ENCODE data around the gene SCRN1. TPM values are rescaled to one million over a fixed set of nuclear protein-coding genes. Genes with fewer than 3 reads are reported as not detected.

The SCRN1 gene
- polyA plus RNA-seq (2012; ENCODE audit: low read depth, missing spikeins), result 38.2 TPM

GRCh38 chr7:29989257-29989995 lies at the start of gene SCRN1:
SCRN1 (minus strand) TSS chr7:29989801; CDS start chr7:29969067, 20,734 bp downstream.
- TF ChIP-seq POLR2AphosphoS5 (IDR thresholded peaks at IDR 0.05; ENCODE audit: low read depth, low read length) (no peak), TAF1 (IDR thresholded peaks at IDR 0.05; ENCODE audit: low read depth, low read length) (peak; percentile 24; the same call in 1 of the 2 replicates)
- peak; percentile 48 for FAIRE-seq
- peak; percentile 72 for DNase-seq (ENCODE audit: insufficient read length, low spot score)

- DNase-seq (ENCODE audit: insufficient read length, low spot score) (no peak), FAIRE-seq (no peak)
- TF ChIP-seq SPI1 (IDR thresholded peaks at IDR 0.05; ENCODE audit: low read depth, low read length) (no peak), POLR2AphosphoS5 (IDR thresholded peaks at IDR 0.05; ENCODE audit: low read depth, low read length) (no peak), POLR2A (IDR thresholded peaks at IDR 0.05; ENCODE audit: low read depth, low read length) (no peak), TAF1 (IDR thresholded peaks at IDR 0.05; ENCODE audit: low read depth, low read length) (no peak), POU2F2 (IDR thresholded peaks at IDR 0.05; ENCODE audit: low read depth, low read length) (no peak), PAX5 (IDR thresholded peaks at IDR 0.05; ENCODE audit: insufficient read depth, low read length, severe bottlenecking) (no peak)
These were observed 48.8 kb upstream of the SCRN1 start for GRCh38 chr7:30038196-30038980.

- TF ChIP-seq PAX5 (IDR thresholded peaks at IDR 0.05; ENCODE audit: insufficient read depth, low read length, severe bottlenecking), result no peak
- TF ChIP-seq POLR2A (IDR thresholded peaks at IDR 0.05; ENCODE audit: low read depth, low read length), result no peak
- no peak for TF ChIP-seq POU2F2 (IDR thresholded peaks at IDR 0.05; ENCODE audit: low read depth, low read length)
- no peak for TF ChIP-seq TAF1 (IDR thresholded peaks at IDR 0.05; ENCODE audit: low read depth, low read length)
- no peak for TF ChIP-seq POLR2AphosphoS5 (IDR thresholded peaks at IDR 0.05; ENCODE audit: low read depth, low read length)
- no peak for TF ChIP-seq SPI1 (IDR thresholded peaks at IDR 0.05; ENCODE audit: low read depth, low read length)
- no peak for DNase-seq (ENCODE audit: insufficient read length, low spot score)
- FAIRE-seq, result no peak
These were observed 46.6 kb upstream of the SCRN1 start for GRCh38 chr7:30036220-30036619.

- DNase-seq (ENCODE audit: insufficient read length, low spot score), result no peak
- TF ChIP-seq TAF1 (IDR thresholded peaks at IDR 0.05; ENCODE audit: low read depth, low read length), result no peak
- TF ChIP-seq POLR2A (IDR thresholded peaks at IDR 0.05; ENCODE audit: low read depth, low read length), result no peak
- TF ChIP-seq SPI1 (IDR thresholded peaks at IDR 0.05; ENCODE audit: low read depth, low read length), result no peak
- TF ChIP-seq PAX5 (IDR thresholded peaks at IDR 0.05; ENCODE audit: insufficient read depth, low read length, severe bottlenecking), result no peak
- no peak for TF ChIP-seq POU2F2 (IDR thresholded peaks at IDR 0.05; ENCODE audit: low read depth, low read length)
- TF ChIP-seq POLR2AphosphoS5 (IDR thresholded peaks at IDR 0.05; ENCODE audit: low read depth, low read length), result no peak
- no peak for FAIRE-seq
These were observed 44.9 kb upstream of the SCRN1 start for GRCh38 chr7:30034501-30034900.

- no peak for TF ChIP-seq PAX5 (IDR thresholded peaks at IDR 0.05; ENCODE audit: insufficient read depth, low read length, severe bottlenecking)
- TF ChIP-seq SPI1 (IDR thresholded peaks at IDR 0.05; ENCODE audit: low read depth, low read length), result 0 out of 2 replicates have a peak, but pooled peaks have one; percentile 10
- no peak for TF ChIP-seq TAF1 (IDR thresholded peaks at IDR 0.05; ENCODE audit: low read depth, low read length)
- no peak for FAIRE-seq
- no peak for DNase-seq (ENCODE audit: insufficient read length, low spot score)
These were observed 42.9 kb upstream of the SCRN1 start for GRCh38 chr7:30032310-30033125.

GRCh38 chr7:30029696-30030095 lies 40.1 kb upstream of the SCRN1 start:
- no peak for TF ChIP-seq TAF1 (IDR thresholded peaks at IDR 0.05; ENCODE audit: low read depth, low read length)
- no peak for TF ChIP-seq PAX5 (IDR thresholded peaks at IDR 0.05; ENCODE audit: insufficient read depth, low read length, severe bottlenecking)
- TF ChIP-seq SPI1 (IDR thresholded peaks at IDR 0.05; ENCODE audit: low read depth, low read length), result no peak
- no peak for TF ChIP-seq POLR2A (IDR thresholded peaks at IDR 0.05; ENCODE audit: low read depth, low read length)
- TF ChIP-seq POU2F2 (IDR thresholded peaks at IDR 0.05; ENCODE audit: low read depth, low read length), result no peak
- TF ChIP-seq POLR2AphosphoS5 (IDR thresholded peaks at IDR 0.05; ENCODE audit: low read depth, low read length), result no peak
- DNase-seq (ENCODE audit: insufficient read length, low spot score) (no peak), FAIRE-seq (no peak)

GRCh38 chr7:30028749-30029635 lies 39.4 kb upstream of the SCRN1 start:
- FAIRE-seq, result peak; percentile 48
- DNase-seq (ENCODE audit: insufficient read length, low spot score), result no peak
- no peak for TF ChIP-seq PAX5 (IDR thresholded peaks at IDR 0.05; ENCODE audit: insufficient read depth, low read length, severe bottlenecking)
- TF ChIP-seq TAF1 (IDR thresholded peaks at IDR 0.05; ENCODE audit: low read depth, low read length), result no peak
- no peak for TF ChIP-seq SPI1 (IDR thresholded peaks at IDR 0.05; ENCODE audit: low read depth, low read length)
- no peak for TF ChIP-seq POLR2AphosphoS5 (IDR thresholded peaks at IDR 0.05; ENCODE audit: low read depth, low read length)
- no peak for TF ChIP-seq POLR2A (IDR thresholded peaks at IDR 0.05; ENCODE audit: low read depth, low read length)
- TF ChIP-seq POU2F2 (IDR thresholded peaks at IDR 0.05; ENCODE audit: low read depth, low read length), result no peak

- TF ChIP-seq POLR2A (IDR thresholded peaks at IDR 0.05; ENCODE audit: low read depth, low read length), result no peak; the same call in 1 of the 2 replicates
- peak; percentile 53; the same call in 1 of the 2 replicates for TF ChIP-seq TAF1 (IDR thresholded peaks at IDR 0.05; ENCODE audit: low read depth, low read length)
- peak; percentile 82; the same call in 1 of the 2 replicates for TF ChIP-seq POU2F2 (IDR thresholded peaks at IDR 0.05; ENCODE audit: low read depth, low read length)
- TF ChIP-seq POLR2AphosphoS5 (IDR thresholded peaks at IDR 0.05; ENCODE audit: low read depth, low read length), result no peak
- peak; percentile 46 for TF ChIP-seq PAX5 (IDR thresholded peaks at IDR 0.05; ENCODE audit: insufficient read depth, low read length, severe bottlenecking)
- TF ChIP-seq SPI1 (IDR thresholded peaks at IDR 0.05; ENCODE audit: low read depth, low read length), result no peak
- FAIRE-seq, result peak; percentile 85
- DNase-seq (ENCODE audit: insufficient read length, low spot score), result peak; percentile 59
These were observed 38.7 kb upstream of the SCRN1 start, which contains the start of gene PLEKHA8 for GRCh38 chr7:30028216-30028748. PLEKHA8 (plus strand) TSS chr7:30028412; CDS start chr7:30028763, 351 bp downstream.

Measured in GM12891 (cell line).